PC-3 (cell line): ENCODE results near the gene GINS2. TPM values are rescaled to one million over a fixed set of nuclear protein-coding genes. Genes with fewer than 3 reads are reported as not detected.

Source experiments
- ATAC-seq: fragments of 200-7000 bp; cut with Tn5 transposase; 2 replicates; pipeline ENCODE4 v1.9.1; 2020; ENCODE audit warnings: mild to moderate bottlenecking, moderate library complexity
- BruUV-seq: library from RNA; stranded (reverse); fragments of 400-500 nt; replicated peaks from 2 replicates; lab custom pipeline; 2021; lab: Mats Ljungman, UMichigan
- CTCF ChIA-PET: fragments of 300-600 bp; sonication (Branson Sonifier 250); formaldehyde crosslinking; loops from one replicate; lab custom pipeline; 2022; ENCODE audit warnings: antibody characterized with exemption; lab: Charles Lee
- POLR2A ChIA-PET: fragments of 300-600 bp; sonication (Branson Sonifier 250); formaldehyde crosslinking; loops from one replicate; lab custom pipeline; 2022; ENCODE audit warnings: antibody characterized with exemption; ENCODE audit not compliant: unreplicated experiment; lab: Charles Lee
- DNase-seq: peaks from one replicate; pipeline ENCODE4 v3.0.0-alpha.2; 2015
- H2AFZ ChIP-seq: fragments of 300-600 bp; sonication (generic); 2 replicates; pipeline ENCODE4 v1.6.0; 2016; ENCODE audit warnings: antibody characterized with exemption, low read length
- H3F3A ChIP-seq: fragments of 300-600 bp; sonication (generic); one replicate; pipeline ENCODE4 v1.6.0; 2017; ENCODE audit warnings: antibody characterized with exemption, low read length, control low read depth, mild to moderate bottlenecking; ENCODE audit not compliant: unreplicated experiment
- H3K27ac ChIP-seq: fragments of 300-600 bp; sonication (generic); 2 replicates; pipeline ENCODE4 v1.5.1; 2016; ENCODE audit warnings: mild to moderate bottlenecking, low read length
- H3K27me3 ChIP-seq: fragments of 300-600 bp; sonication (generic); 2 replicates; pipeline ENCODE4 v1.6.1; 2016; ENCODE audit warnings: low read length, mixed read lengths
- H3K36me3 ChIP-seq: fragments of 300-600 bp; sonication (generic); 2 replicates; pipeline ENCODE4 v1.6.1; 2016; ENCODE audit warnings: low read depth, mixed run types, low read length, mixed read lengths
- H3K4me1 ChIP-seq: fragments of 300-600 bp; sonication (generic); 2 replicates; pipeline ENCODE4 v1.5.1; 2016; ENCODE audit warnings: low read length; ENCODE audit not compliant: insufficient read depth
- H3K4me2 ChIP-seq: fragments of 300-600 bp; sonication (generic); 2 replicates; pipeline ENCODE4 v1.6.0; 2016; ENCODE audit warnings: low read length
- H3K4me3 ChIP-seq: fragments of 300-600 bp; sonication (generic); 2 replicates; pipeline ENCODE4 v1.5.1; 2016; ENCODE audit warnings: mild to moderate bottlenecking, low read length, mixed read lengths
- H3K79me2 ChIP-seq: fragments of 300-600 bp; sonication (generic); 2 replicates; pipeline ENCODE4 v1.6.1; 2017; ENCODE audit warnings: low read length, mixed read lengths
- H3K9ac ChIP-seq: fragments of 300-600 bp; sonication (generic); 2 replicates; pipeline ENCODE4 v1.6.0; 2016; ENCODE audit warnings: mild to moderate bottlenecking, low read length
- H3K9me2 ChIP-seq: fragments of 300-600 bp; sonication (generic); replicated peaks from 2 replicates; pipeline ENCODE4 v1.6.1; 2016; ENCODE audit warnings: mixed run types, low read length, mixed read lengths
- H3K9me3 ChIP-seq: fragments of 300-600 bp; sonication (generic); 2 replicates; pipeline ENCODE4 v1.6.1; 2016; ENCODE audit warnings: low read length, mixed read lengths
- H4K20me1 ChIP-seq: fragments of 300-600 bp; sonication (generic); 2 replicates; pipeline ENCODE4 v1.6.1; 2016; ENCODE audit warnings: low read length, mixed read lengths
- CTCF ChIP-seq: fragments of 300-600 bp; sonication (generic); conservative IDR thresholded peaks from 2 replicates; pipeline ENCODE4 v1.5.1; 2017; ENCODE audit warnings: antibody characterized with exemption, low read depth, mild to moderate bottlenecking, low read length
- EZH2 ChIP-seq: fragments of 300-600 bp; sonication (generic); IDR thresholded peaks from one replicate; pipeline ENCODE4 v1.6.1; 2017; ENCODE audit warnings: antibody characterized with exemption, mild to moderate bottlenecking, low read length; ENCODE audit not compliant: unreplicated experiment
- EZH2phosphoT487 ChIP-seq: fragments of 300-600 bp; sonication (generic); IDR thresholded peaks from 2 replicates; pipeline ENCODE4 v1.6.1; 2018; ENCODE audit warnings: mild to moderate bottlenecking, antibody characterized with exemption, low read length, borderline replicate concordance
- intact Hi-C: fragments of 100-400 bp; cut with micrococcal nuclease; formaldehyde crosslinking; loops from 2 replicates; pipeline ENCODE4 v1.9.0; 2023
- total RNA-seq: library from RNA; depleted of rRNA; stranded (reverse); fragments of >200 nt; gene quantifications from 2 replicates; pipeline ENCODE4 v1.2.3, GENCODE V29; 2014

Gene GINS2
- total RNA-seq, 1 experiment from 2014 or later: 28.7 TPM

- Histone ChIP-seq H4K20me1 (no peaks in the 10 kb centered on the region), H3K9me2 (no peaks in the 10 kb centered on the region), H3K4me3 (no peak overlapping the region), H3K9me3 (no peaks in the 10 kb centered on the region), H3K4me1 (no peaks in the 10 kb centered on the region), H3K9ac (no peak overlapping the region), H3K27ac (no peak overlapping the region), H3K27me3 (no peaks in the 10 kb centered on the region), H3K36me3 (peaks cover 23% of the 10 kb centered on the region), H3K4me2 (no peak overlapping the region), H2AFZ (no peak overlapping the region), H3K79me2 (no peaks in the 10 kb centered on the region), H3F3A (no peaks in the 10 kb centered on the region)
- ATAC-seq: no peak
- ChIA-PET POLR2A (no interaction called here), CTCF (no interaction called here)
- no peak for DNase-seq
- BruUV-seq: no TSS peak
- no peak for TF ChIP-seq EZH2phosphoT487
- TF ChIP-seq EZH2: no peak
- TF ChIP-seq CTCF: no peak
- intact Hi-C loops: no loop called here
Observed at GRCh38 chr16:85665929-85666328, 22.8 kb downstream of the GINS2 start.

- Histone ChIP-seq H2AFZ (no peak overlapping the region), H3K4me1 (no peaks in the 10 kb centered on the region), H3K27me3 (no peaks in the 10 kb centered on the region), H3K9ac (no peak overlapping the region), H4K20me1 (no peaks in the 10 kb centered on the region), H3K4me2 (no peak overlapping the region), H3K9me3 (no peaks in the 10 kb centered on the region), H3K27ac (no peak overlapping the region), H3K79me2 (no peaks in the 10 kb centered on the region), H3K9me2 (no peaks in the 10 kb centered on the region), H3K36me3 (peaks cover 20% of the 10 kb centered on the region), H3F3A (no peaks in the 10 kb centered on the region), H3K4me3 (no peak overlapping the region)
- POLR2A ChIA-PET: no interaction called here
- intact Hi-C loops: no loop called here
- CTCF ChIA-PET: no interaction called here
- BruUV-seq: no TSS peak
- DNase-seq: no peak
- ATAC-seq: no peak
- TF ChIP-seq CTCF (no peak), EZH2 (no peak), EZH2phosphoT487 (no peak)
Observed at GRCh38 chr16:85665373-85665740, 23.4 kb downstream of the GINS2 start.

GRCh38 chr16:85664580-85665372 lies 24.0 kb downstream of the GINS2 start:
- H2AFZ ChIP-seq: no peak overlapping the region
- no peak for TF ChIP-seq EZH2phosphoT487
- TF ChIP-seq EZH2: no peak
- no peak for TF ChIP-seq CTCF
- H3K4me2 ChIP-seq: no peak overlapping the region
- H3K9me2 ChIP-seq: no peaks in the 10 kb centered on the region
- H3K36me3 ChIP-seq: peaks cover 15% of the 10 kb centered on the region
- H4K20me1 ChIP-seq: no peaks in the 10 kb centered on the region
- no peaks in the 10 kb centered on the region for H3K4me1 ChIP-seq
- CTCF ChIA-PET: no interaction called here
- no peak overlapping the region for H3K4me3 ChIP-seq
- no peak overlapping the region for H3K9ac ChIP-seq
- no peaks in the 10 kb centered on the region for H3K79me2 ChIP-seq
- no peak overlapping the region for H3K27ac ChIP-seq
- DNase-seq (no peak), ATAC-seq (no peak)
- intact Hi-C loops: no loop called here
- H3K27me3 ChIP-seq: no peaks in the 10 kb centered on the region
- no peaks in the 10 kb centered on the region for H3F3A ChIP-seq
- H3K9me3 ChIP-seq: no peaks in the 10 kb centered on the region
- no TSS peak for BruUV-seq
- POLR2A ChIA-PET: no interaction called here
